Adrenal gland (tissue), 5 donors: ENCODE results near the gene GORAB.

Experiments
- POLR2A ChIP-seq, 2 donors: fragments of 450-650 bp; IDR thresholded peaks; one replicate each; pipeline ENCODE4 v1.6.1; 2017; ENCODE audit warnings: antibody characterized with exemption in 2 of 2, mild to moderate bottlenecking in 2 of 2, moderate library complexity in 1 of 2
- TF ChIP-seq, protein P1 (sequence below), 6 experiments: fragments of 450-650 bp in 4 of 6; fragments of 200-600 bp in 2 of 6; sonication (generic) in 1 of 6; IDR thresholded peaks; 1 replicate in 5 of 6; 2 replicates in 1 of 6; pipeline versions ENCODE4 v1.5.1 to v1.8.0; 2016 to 2021; ENCODE audit warnings: antibody characterized with exemption in 6 of 6, mild to moderate bottlenecking in 2 of 6, moderate library complexity in 1 of 6
- donor health status: DM: no; HTN: no; CAD: no.

- TF ChIP-seq, protein P1, sequence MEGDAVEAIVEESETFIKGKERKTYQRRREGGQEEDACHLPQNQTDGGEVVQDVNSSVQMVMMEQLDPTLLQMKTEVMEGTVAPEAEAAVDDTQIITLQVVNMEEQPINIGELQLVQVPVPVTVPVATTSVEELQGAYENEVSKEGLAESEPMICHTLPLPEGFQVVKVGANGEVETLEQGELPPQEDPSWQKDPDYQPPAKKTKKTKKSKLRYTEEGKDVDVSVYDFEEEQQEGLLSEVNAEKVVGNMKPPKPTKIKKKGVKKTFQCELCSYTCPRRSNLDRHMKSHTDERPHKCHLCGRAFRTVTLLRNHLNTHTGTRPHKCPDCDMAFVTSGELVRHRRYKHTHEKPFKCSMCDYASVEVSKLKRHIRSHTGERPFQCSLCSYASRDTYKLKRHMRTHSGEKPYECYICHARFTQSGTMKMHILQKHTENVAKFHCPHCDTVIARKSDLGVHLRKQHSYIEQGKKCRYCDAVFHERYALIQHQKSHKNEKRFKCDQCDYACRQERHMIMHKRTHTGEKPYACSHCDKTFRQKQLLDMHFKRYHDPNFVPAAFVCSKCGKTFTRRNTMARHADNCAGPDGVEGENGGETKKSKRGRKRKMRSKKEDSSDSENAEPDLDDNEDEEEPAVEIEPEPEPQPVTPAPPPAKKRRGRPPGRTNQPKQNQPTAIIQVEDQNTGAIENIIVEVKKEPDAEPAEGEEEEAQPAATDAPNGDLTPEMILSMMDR (IDR thresholded peaks at IDR 0.05): no peak
- TF ChIP-seq POLR2A (IDR thresholded peaks at IDR 0.05): no peak
Observed at GRCh38 chr1:170568197-170568596, 36.2 kb downstream of the GORAB start.
